ENCODE results near the gene CNTN4. TPM values are rescaled to one million over a fixed set of nuclear protein-coding genes. Genes with fewer than 3 reads are reported as not detected.

The CNTN4 gene
- total RNA-seq, 4 donors from 2014 or later = 6.6 to 10.7 (median 9.7) TPM

GRCh38 chr3:2714834-2715233 lies 616.2 kb downstream of the CNTN4 start:
- TF ChIP-seq CTCF (IDR thresholded peaks at IDR 0.05) (no peak), POLR2A (IDR thresholded peaks at IDR 0.05; ENCODE audit: low read depth) (no peak), POLR2AphosphoS5 (IDR thresholded peaks at IDR 0.05) (no peak), EP300 (IDR thresholded peaks at IDR 0.05) (no peak)
- DNase-seq (ENCODE audit: extremely low spot score) = no peak
- 75% methylated on average over 5 of the region's 5 CpGs for WGBS
- H3K4me3 ChIP-seq = no peak overlapping the region
- H3K27me3 ChIP-seq = no peaks in the 10 kb centered on the region
- no peaks in the 10 kb centered on the region for H3K9me3 ChIP-seq
- no peaks in the 10 kb centered on the region for H3K4me1 ChIP-seq
- H3K36me3 ChIP-seq = no peaks in the 10 kb centered on the region
- no peak overlapping the region for H3K27ac ChIP-seq (replicated peaks in 1 of 4)
- intact Hi-C loops (cut with DNase I) = no loop called here

DNA sequence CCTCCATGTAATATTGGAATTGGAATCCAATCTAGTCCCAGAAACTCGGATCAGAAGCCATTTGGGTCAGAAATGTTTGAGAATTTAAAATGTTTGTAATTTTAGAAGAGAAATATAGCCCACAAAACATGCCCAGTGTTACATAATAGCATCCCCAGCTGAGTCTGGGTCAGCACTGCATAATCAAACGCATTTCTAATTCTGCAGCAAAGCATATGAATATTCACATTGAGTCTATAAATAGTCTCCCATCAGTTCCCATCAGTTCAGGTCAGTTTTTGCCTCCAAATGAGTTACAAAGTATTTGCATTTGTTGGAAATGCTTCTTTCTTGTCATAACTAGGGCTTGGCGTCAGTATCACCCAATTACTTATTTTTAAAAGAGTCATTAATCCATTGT lies 628.4 kb downstream of the CNTN4 start:
- intact Hi-C loops (cut with DNase I) = no loop called here
- DNase-seq (ENCODE audit: extremely low spot score) = no peak

GRCh38 chr3:2727610-2728318 lies 629.1 kb downstream of the CNTN4 start:
- Histone ChIP-seq H3K9me3 (no peaks in the 10 kb centered on the region), H3K4me3 (no peak overlapping the region), H3K36me3 (no peaks in the 10 kb centered on the region), H3K27me3 (no peaks in the 10 kb centered on the region), H3K27ac (replicated peaks in 1 of 4) (no peak overlapping the region), H3K4me1 (peaks cover 0 to 8% (median 3%) of the 10 kb centered on the region in 4 donors)
- DNase-seq (ENCODE audit: extremely low spot score) = no peak
- intact Hi-C loops (cut with DNase I) = no loop called here
- WGBS = 39% methylated on average over 8 of the region's 8 CpGs
- no peak for TF ChIP-seq EP300 (IDR thresholded peaks at IDR 0.05)
- no peak for TF ChIP-seq CTCF (IDR thresholded peaks at IDR 0.05)
- no peak for TF ChIP-seq POLR2A (IDR thresholded peaks at IDR 0.05; ENCODE audit: low read depth)
- TF ChIP-seq POLR2AphosphoS5 (IDR thresholded peaks at IDR 0.05) = no peak

More for the DNA sequence above, 628.4 kb downstream of the CNTN4 start:
- TF ChIP-seq POLR2AphosphoS5 (IDR thresholded peaks at IDR 0.05) (no peak), EP300 (IDR thresholded peaks at IDR 0.05) (no peak), CTCF (IDR thresholded peaks at IDR 0.05) (no peak), POLR2A (IDR thresholded peaks at IDR 0.05; ENCODE audit: low read depth) (no peak)
- no peaks in the 10 kb centered on the region for H3K36me3 ChIP-seq
- 47% methylated on average over 3 of the region's 3 CpGs for WGBS
- no peak overlapping the region for H3K4me3 ChIP-seq
- no peak overlapping the region for H3K27ac ChIP-seq (replicated peaks in 1 of 4)
- peaks cover 0 to 8% (median 3%) of the 10 kb centered on the region in 4 donors for H3K4me1 ChIP-seq
- no peaks in the 10 kb centered on the region for H3K9me3 ChIP-seq
- no peaks in the 10 kb centered on the region for H3K27me3 ChIP-seq

DNA sequence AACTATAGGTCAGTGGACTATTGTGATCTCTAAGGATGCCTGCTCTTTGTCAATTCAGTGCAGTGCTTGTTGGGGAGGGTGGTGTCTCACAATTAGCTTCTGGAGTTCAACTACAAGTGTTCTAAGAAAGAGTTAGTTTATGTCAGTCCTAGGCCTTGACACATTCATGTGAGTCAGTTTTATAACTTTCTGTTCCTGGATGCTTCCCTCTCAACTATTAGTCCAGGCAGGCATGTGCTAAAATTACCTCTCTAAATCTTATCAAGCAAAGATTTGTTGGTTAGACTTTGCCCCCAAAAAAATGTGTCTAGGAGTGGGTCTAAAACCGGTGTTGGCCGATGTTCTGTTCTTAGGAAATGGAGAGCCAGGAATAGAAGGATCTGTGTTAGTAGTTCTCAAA lies 633.2 kb downstream of the CNTN4 start:
- no peak for DNase-seq (ENCODE audit: extremely low spot score)
- Histone ChIP-seq H3K27ac (replicated peaks in 1 of 4) (no peak overlapping the region), H3K9me3 (no peaks in the 10 kb centered on the region), H3K4me3 (no peak overlapping the region), H3K4me1 (peaks cover 0 to 8% (median 3%) of the 10 kb centered on the region in 4 donors), H3K36me3 (no peaks in the 10 kb centered on the region), H3K27me3 (no peaks in the 10 kb centered on the region)
- TF ChIP-seq POLR2AphosphoS5 (IDR thresholded peaks at IDR 0.05) (no peak), POLR2A (IDR thresholded peaks at IDR 0.05; ENCODE audit: low read depth) (no peak), EP300 (IDR thresholded peaks at IDR 0.05) (no peak), CTCF (IDR thresholded peaks at IDR 0.05) (no peak)
- 78% methylated on average over 2 of the region's 2 CpGs for WGBS
- intact Hi-C loops (cut with DNase I) = no loop called here
